ENCODE results near the gene DDN.

DNA sequence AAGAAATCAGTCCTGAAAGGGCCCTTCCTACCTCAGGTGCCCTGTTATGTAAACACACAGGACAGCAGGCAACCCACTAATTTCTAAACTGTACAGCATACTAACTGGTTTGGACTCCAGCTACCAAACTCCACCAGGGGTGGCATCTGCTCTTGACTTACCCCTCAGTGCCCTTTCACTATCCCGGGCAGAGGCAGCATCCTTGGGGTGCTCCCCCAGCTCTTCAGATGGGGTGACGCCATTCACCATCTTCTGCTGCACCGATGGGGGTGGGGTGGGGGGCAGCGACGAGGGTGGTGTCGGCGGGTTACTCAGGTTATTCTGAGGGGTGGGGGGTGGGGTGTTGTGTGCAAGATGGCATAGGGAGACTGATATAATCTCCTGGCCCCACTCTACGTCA, 30.9 kb upstream of the DDN start:
- no peak for TF ChIP-seq ZNF274 (IDR thresholded peaks at IDR 0.05; ENCODE audit: low read depth, low read length)
- no peak for TF ChIP-seq YY1 (IDR thresholded peaks at IDR 0.05; ENCODE audit: insufficient read depth, insufficient read length)

All from NT2/D1 (cell line).